Measurements from ENCODE around the gene PSMG3. TPM values are rescaled to one million over a fixed set of nuclear protein-coding genes. Genes with fewer than 3 reads are reported as not detected.

Gene PSMG3, protein sequence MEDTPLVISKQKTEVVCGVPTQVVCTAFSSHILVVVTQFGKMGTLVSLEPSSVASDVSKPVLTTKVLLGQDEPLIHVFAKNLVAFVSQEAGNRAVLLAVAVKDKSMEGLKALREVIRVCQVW
- 15.0 and 25.1 TPM in 2 replicates for total RNA-seq

DNA sequence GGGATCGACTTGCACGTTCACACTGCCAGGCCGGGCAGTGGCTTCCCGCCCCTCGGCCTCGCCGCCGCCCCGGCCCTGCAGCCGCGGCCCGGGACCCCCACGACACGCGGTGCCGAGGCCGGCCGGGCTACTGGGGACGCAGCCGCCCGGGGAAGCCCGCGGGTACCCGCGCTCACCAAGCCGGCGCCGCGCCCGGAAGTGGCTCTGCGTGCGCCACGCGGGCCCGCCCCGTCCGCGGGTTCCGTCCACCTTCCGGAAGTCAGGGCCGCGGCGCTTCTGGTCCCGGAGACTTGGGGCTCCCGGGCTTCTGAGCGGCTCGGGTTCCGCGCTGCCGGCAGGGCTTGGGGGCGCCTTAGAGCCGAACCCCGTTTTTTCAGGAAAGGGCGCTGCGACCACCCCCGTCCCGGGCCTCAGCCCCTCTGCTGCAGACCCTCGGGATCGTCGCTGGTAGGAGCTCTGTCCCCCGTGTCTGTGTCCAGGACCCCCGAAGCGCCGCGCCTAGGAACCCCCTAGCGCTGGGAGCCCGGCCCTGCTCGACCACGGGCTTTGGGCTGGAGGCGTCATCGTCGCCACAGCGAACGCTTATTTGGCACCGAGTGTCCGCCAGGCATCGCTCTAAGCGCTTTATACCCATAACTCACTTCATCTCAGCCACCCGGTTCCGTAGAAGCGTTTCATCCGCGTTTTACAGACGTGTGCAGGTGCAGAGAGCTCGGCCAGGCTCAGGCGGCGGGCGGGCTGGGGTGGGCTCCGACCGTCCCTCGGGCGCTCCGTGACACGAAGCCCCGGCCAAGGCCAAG, at the start of gene PSMG3:
TSS of gene PSMG3 (minus strand) at position 200 of the 800 bp plus-strand sequence. CDS start 693 bp downstream, outside the sequence.

DNA sequence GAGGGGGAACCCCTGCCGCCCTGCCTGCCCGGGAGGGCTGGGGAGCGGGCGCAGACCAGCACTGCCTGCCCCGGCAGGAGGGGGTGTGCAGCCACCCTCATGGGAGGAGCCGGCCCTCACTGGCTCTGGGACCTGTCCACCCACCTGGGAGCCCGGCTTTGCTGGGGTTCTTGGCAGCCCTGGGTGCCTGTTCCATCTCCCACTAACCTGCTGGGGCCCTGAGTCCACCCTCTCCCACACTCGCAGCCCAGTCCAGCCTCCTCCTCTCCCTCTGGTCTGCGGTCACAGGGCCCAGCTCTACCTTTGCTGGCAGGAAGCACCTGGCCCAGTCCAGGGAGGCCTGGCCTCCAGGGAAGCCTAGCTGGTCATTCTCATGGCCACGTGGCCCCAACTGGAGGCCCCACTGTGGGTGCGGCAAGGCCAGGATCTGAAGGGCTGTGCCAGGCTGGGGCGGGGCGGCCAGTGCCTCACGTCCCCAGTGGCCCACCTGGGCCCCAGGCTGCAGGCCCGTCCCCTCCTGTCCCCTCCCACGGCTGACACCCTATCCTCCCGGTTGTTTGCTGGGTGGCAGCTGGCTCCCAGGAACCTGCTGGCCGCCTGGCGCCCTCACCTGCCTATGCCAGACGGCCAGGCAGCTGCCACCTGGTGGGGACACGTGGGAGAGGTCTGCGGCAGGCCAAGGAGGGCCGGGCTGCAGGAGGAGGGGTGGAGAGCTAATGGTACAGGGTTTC, 13.9 kb downstream of the PSMG3 start, which contains the start of gene TMEM184A:
TSS of gene TMEM184A (minus strand) at position 393 of the 731 bp plus-strand sequence. CDS start 721 bp downstream, outside the sequence.

Other genes with a start within 250 kb of the PSMG3 start
- gene MICALL2, start 110.6 kb downstream of the PSMG3 start, total RNA-seq, result 12.6 and 26.8 TPM in 2 replicates
- gene INTS1, start 65.6 kb downstream of the PSMG3 start, total RNA-seq, result 32.1 and 62.4 TPM in 2 replicates
- gene MAFK, start 39.3 kb downstream of the PSMG3 start, total RNA-seq, result 21.9 and 73.8 TPM in 2 replicates
- 0.13 TPM in 1 of 2 replicates, not detected in the other for gene TMEM184A, start 13.8 kb downstream of the PSMG3 start, total RNA-seq
- gene ELFN1, start 100.2 kb upstream of the PSMG3 start, total RNA-seq, result 0.57 and 0.81 TPM in 2 replicates

All from bladder microvascular endothelial cell (primary cell).